Sigmoid colon (tissue), 7 donors: ENCODE measurements around the gene C2CD4C. TPM values are rescaled to one million over a fixed set of nuclear protein-coding genes. Genes with fewer than 3 reads are reported as not detected.
"Not testable (repeated sequence)": the region's sequence is repeated elsewhere in the genome, so short reads cannot be mapped to it uniquely, and the experiment has no call there.

Experiments
- DNase-seq: peaks from one replicate; pipeline ENCODE4 v3.0.0-alpha.2; 2019
- H3K27ac ChIP-seq, 4 donors: fragments of 200-600 bp; sonication (generic); one replicate each; pipeline ENCODE4 v1.5.1; 2016 to 2019; ENCODE audit warnings: mild to moderate bottlenecking in 1 of 4
- H3K27me3 ChIP-seq, 3 donors: fragments of 200-600 bp; sonication (generic); one replicate each; pipeline ENCODE4 v1.5.1; 2019; ENCODE audit warnings: mild to moderate bottlenecking in 1 of 3
- H3K36me3 ChIP-seq, 4 donors: fragments of 200-600 bp; sonication (generic); one replicate each; pipeline ENCODE4 v1.5.1; 2016 to 2019
- H3K4me1 ChIP-seq, 4 donors: fragments of 200-600 bp; sonication (generic); one replicate each; pipeline ENCODE4 v1.5.1; 2017 to 2019
- H3K4me3 ChIP-seq, 4 donors: fragments of 200-600 bp; sonication (generic); one replicate each; pipeline ENCODE4 v1.5.1; 2017 to 2019; ENCODE audit warnings: mild to moderate bottlenecking in 2 of 4, moderate library complexity in 1 of 4
- H3K9me3 ChIP-seq, 4 donors: fragments of 200-600 bp in 3 of 4; sonication (generic) in 3 of 4; one replicate each; pipeline versions ENCODE4 v1.5.1 to v1.6.1; 2013 to 2019
- EP300 ChIP-seq, 4 donors: sonication (generic); formaldehyde crosslinking; IDR thresholded peaks; one replicate each; pipeline ENCODE4 v1.6.1; 2017; ENCODE audit warnings: antibody characterized with exemption in 4 of 4
- POLR2A ChIP-seq, 2 donors: fragments of 450-650 bp; IDR thresholded peaks; one replicate each; pipeline ENCODE4 v1.6.1; 2016; ENCODE audit warnings: antibody characterized with exemption in 2 of 2, mild to moderate bottlenecking in 2 of 2, moderate library complexity in 2 of 2
- POLR2AphosphoS5 ChIP-seq, 4 donors: sonication (generic); formaldehyde crosslinking; IDR thresholded peaks; one replicate each; pipeline ENCODE4 v1.6.1; 2017; ENCODE audit warnings: antibody characterized with exemption in 4 of 4
- WGBS, 2 donors: extraction: QIAGEN DNeasy Blood & Tissue Kit; methylation state at CpG; one replicate each; pipeline ENCODE4 v1.1.7; 2013; 5-methylcytosine and 5-hydroxymethylcytosine counted together
- intact Hi-C: fragments of 100-400 bp; cut with DNase I; formaldehyde crosslinking; loops from one replicate; pipeline ENCODE4 v1.15.1; 2023
- polyA plus RNA-seq, 3 donors: library from polyadenylated mRNA; stranded (reverse); fragments of 200-250 nt; gene quantifications; one replicate each; pipeline ENCODE4 v1.2.3, GENCODE V29; 2013
- total RNA-seq, 4 donors: library from RNA; depleted of rRNA; stranded (reverse); fragments of >200 nt; gene quantifications; one replicate each; pipeline ENCODE4 v1.1.0, GENCODE V29; 2016
- TF ChIP-seq, protein P1 (sequence below), 4 experiments: fragments of 450-650 bp in 3 of 4; fragments of 200-600 bp in 1 of 4; IDR thresholded peaks; one replicate each; pipeline ENCODE4 v1.5.1; 2016 to 2019; ENCODE audit warnings: antibody characterized with exemption in 4 of 4, mild to moderate bottlenecking in 3 of 4, moderate library complexity in 2 of 4
- donor health status: healthy with polysubstance abuse.
- donor health status: Bipolar disorder and iron deficiency.
- donor health status: healthy.

C2CD4C gene
- total and polyA plus RNA-seq, 7 donors, result under 0.01 to 1.2 (median 0.76) TPM; not detected in 1

DNA sequence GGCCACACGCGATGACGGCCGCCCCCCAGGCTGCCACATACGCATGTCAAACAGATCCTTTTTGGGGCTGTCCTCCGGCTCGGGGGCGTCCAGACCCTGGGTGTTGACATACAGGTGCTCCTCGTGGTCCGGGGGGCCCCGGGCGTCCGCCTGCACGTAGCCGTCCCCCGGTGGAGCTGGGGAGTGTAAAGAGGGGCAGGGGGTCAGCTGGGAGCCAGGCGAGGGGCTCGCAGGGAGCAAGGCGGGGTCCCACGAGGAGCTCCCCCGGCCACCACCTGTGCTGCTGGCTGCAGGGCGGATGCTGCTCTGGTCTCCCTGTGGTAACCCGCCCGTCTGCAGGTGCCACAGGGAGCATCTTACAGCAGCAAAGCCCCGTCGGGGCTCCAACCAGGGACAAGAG is 16.1 kb upstream of the C2CD4C start:
- intact Hi-C loops, result no loop called here
- no peak overlapping the region for H3K27ac ChIP-seq
- 91% methylated on average over 26 of the region's 26 CpGs for WGBS, 2 donors
- peaks cover 0 to 25% (median 2%) of the 10 kb centered on the region in 4 donors for H3K36me3 ChIP-seq
- TF ChIP-seq, protein P1, sequence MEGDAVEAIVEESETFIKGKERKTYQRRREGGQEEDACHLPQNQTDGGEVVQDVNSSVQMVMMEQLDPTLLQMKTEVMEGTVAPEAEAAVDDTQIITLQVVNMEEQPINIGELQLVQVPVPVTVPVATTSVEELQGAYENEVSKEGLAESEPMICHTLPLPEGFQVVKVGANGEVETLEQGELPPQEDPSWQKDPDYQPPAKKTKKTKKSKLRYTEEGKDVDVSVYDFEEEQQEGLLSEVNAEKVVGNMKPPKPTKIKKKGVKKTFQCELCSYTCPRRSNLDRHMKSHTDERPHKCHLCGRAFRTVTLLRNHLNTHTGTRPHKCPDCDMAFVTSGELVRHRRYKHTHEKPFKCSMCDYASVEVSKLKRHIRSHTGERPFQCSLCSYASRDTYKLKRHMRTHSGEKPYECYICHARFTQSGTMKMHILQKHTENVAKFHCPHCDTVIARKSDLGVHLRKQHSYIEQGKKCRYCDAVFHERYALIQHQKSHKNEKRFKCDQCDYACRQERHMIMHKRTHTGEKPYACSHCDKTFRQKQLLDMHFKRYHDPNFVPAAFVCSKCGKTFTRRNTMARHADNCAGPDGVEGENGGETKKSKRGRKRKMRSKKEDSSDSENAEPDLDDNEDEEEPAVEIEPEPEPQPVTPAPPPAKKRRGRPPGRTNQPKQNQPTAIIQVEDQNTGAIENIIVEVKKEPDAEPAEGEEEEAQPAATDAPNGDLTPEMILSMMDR (IDR thresholded peaks at IDR 0.05), result no peak
- no peak for TF ChIP-seq POLR2A (IDR thresholded peaks at IDR 0.05)
- TF ChIP-seq POLR2AphosphoS5 (IDR thresholded peaks at IDR 0.05), result no peak
- no peak for TF ChIP-seq EP300 (IDR thresholded peaks at IDR 0.05)
- no peak for DNase-seq
- H3K4me1 ChIP-seq, result peaks cover 0 to 6% (median 3%) of the 10 kb centered on the region in 4 donors
- H3K4me3 ChIP-seq, result no peak overlapping the region
- no peaks in the 10 kb centered on the region for H3K27me3 ChIP-seq
- no peaks in the 10 kb centered on the region for H3K9me3 ChIP-seq

DNA sequence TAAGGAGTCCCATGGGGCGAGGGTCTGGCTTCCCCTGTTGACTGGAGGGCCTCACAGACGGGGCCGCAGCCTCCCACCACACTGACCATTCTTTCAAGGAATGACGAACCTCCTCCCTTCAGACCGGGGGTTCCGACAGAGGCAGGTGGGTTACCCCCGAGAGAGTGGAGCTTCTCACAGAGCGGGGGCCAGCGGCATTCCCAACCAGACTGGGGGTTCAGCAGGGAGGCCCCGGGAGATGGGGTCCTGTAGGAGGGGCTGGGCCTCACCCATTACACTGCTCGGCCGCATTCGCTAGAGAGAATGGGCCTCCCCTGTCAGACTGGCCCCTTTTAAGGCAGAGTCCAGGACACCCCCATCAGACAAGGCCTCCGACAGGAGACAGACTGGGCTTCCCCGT is 15.6 kb upstream of the C2CD4C start:
- Histone ChIP-seq H3K4me1 (peaks cover 0 to 6% (median 3%) of the 10 kb centered on the region in 4 donors), H3K36me3 (peaks cover 0 to 20% (median 4%) of the 10 kb centered on the region in 4 donors), H3K27me3 (no peaks in the 10 kb centered on the region), H3K4me3 (no peak overlapping the region), H3K27ac (no peak overlapping the region), H3K9me3 (no peaks in the 10 kb centered on the region)
- TF ChIP-seq, protein P1 (IDR thresholded peaks at IDR 0.05), result no peak
- no peak for TF ChIP-seq EP300 (IDR thresholded peaks at IDR 0.05)
- TF ChIP-seq POLR2A (IDR thresholded peaks at IDR 0.05), result no peak
- no peak for TF ChIP-seq POLR2AphosphoS5 (IDR thresholded peaks at IDR 0.05)
- no peak for DNase-seq
- 93 to 96% methylated on average over 15 of the region's 15 CpGs for WGBS, 2 donors
- intact Hi-C loops, result no loop called here

DNA sequence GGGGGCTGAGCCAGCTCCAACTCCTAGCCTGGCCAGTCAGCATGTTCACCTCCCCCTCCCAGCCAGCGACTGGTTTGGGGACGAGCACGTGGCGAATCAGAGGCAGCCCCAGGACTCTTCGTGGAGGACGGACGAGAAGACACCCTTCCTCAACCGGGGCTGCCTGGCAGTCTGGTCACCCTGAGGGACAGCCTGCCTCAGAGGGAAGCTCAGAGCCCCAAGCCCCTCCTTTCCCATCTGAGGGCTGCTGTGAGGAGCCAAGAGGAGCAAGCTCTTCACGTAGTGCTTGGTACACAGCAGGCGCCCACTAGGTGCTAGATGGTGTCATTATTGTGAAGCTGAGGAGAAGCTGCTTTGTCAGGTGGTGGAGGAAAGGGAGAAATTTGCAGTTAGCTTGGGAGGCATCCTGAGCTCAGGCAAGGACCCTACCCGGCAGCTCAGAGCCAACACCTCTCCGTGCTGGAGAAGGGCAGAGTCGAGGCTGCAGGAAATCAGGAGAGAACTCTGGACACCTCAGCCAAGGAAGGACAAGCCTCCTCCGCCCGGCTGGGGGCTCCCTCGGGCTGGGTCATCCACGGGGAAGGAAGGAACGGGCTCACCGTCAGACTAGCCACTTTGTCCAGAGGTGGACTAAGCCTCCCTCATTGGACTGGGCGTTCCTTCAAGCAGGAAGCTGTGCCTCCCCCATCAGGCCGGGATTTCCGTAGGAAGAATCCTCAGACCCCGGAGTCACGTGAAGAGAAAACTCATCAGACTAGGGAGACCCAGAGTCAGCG is 14.9 kb upstream of the C2CD4C start:
- Histone ChIP-seq H3K4me3 (no peak overlapping the region), H3K27ac (no peak overlapping the region), H3K36me3 (peaks cover 0 to 15% (median 4%) of the 10 kb centered on the region in 4 donors), H3K27me3 (no peaks in the 10 kb centered on the region), H3K4me1 (peaks cover 0 to 6% (median 3%) of the 10 kb centered on the region in 4 donors), H3K9me3 (no peaks in the 10 kb centered on the region)
- no peak for TF ChIP-seq POLR2A (IDR thresholded peaks at IDR 0.05)
- no peak for TF ChIP-seq POLR2AphosphoS5 (IDR thresholded peaks at IDR 0.05)
- TF ChIP-seq EP300 (IDR thresholded peaks at IDR 0.05), result no peak
- TF ChIP-seq, protein P1 (IDR thresholded peaks at IDR 0.05), result no peak
- WGBS, 2 donors, result 89 to 92% methylated on average over 25 of the region's 25 CpGs
- no peak for DNase-seq
- intact Hi-C loops, result no loop called here

DNA sequence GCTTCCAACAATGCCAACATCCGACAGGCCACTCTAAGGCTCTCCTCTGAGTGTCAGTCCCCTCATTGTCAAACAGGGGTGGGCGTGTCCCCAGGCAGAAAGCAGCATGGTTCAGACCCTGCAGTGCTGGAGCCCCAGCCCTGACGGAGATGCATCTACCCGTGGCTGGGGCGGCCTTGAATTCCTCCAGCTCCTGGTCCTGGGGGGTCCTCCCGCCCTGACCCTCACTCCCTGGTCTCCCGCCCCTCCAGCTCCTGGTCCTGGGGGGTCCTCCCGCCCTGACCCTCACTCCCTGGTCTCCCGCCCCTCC is 13.9 kb upstream of the C2CD4C start:
- WGBS, 2 donors, result 77 to 79% methylated on average over 9 of the region's 9 CpGs
- H3K4me3 ChIP-seq, result not testable (repeated sequence)

DNA sequence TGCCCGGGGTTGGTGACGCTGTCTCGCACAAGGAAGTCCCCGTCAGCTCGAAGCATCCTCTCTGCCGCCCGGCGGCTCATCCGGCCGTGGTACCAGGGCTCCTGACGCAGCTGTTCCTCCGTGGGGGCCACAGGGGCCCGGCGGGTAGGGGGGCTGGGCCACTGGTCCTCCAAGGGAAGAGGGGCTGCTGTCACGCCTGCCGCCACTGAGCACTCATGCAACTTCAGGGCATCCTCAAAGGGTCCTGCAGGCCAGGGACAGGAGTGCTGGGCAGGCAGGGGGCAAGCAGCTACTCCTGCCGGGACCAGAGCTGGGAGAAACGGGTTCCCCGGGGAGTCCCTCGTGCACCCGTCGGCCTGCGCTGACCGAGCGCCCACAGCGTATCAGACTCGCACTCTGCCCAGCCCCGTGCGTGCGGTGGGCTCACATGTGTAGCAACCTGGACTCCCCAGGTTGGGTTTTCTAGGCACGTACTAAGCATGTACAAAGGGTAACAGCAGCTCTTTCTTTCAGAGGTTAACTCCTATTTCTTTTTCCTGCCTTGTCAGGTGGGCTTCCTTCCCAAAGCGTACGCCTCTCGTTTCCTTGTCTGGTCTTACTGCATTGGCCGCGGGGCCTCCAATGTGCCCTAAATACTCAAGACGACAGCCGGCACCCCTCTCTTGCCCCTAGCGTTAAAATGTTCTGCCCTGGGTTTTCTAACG is 13.4 kb upstream of the C2CD4C start:
- Histone ChIP-seq H3K27ac (no peak overlapping the region), H3K27me3 (no peaks in the 10 kb centered on the region), H3K9me3 (no peaks in the 10 kb centered on the region), H3K4me1 (peaks cover 0 to 6% (median 3%) of the 10 kb centered on the region in 4 donors), H3K4me3 (no peak overlapping the region), H3K36me3 (peaks cover 0 to 15% (median 4%) of the 10 kb centered on the region in 4 donors)
- TF ChIP-seq POLR2AphosphoS5 (IDR thresholded peaks at IDR 0.05), result no peak
- TF ChIP-seq POLR2A (IDR thresholded peaks at IDR 0.05), result no peak
- TF ChIP-seq, protein P1 (IDR thresholded peaks at IDR 0.05), result no peak
- TF ChIP-seq EP300 (IDR thresholded peaks at IDR 0.05), result no peak
- intact Hi-C loops, result no loop called here
- DNase-seq, result no peak
- WGBS, 2 donors, result 82 to 86% methylated on average over 40 of the region's 40 CpGs

More for the DNA sequence above, 13.9 kb upstream of the C2CD4C start:
- H3K27me3 ChIP-seq, H3K9me3 ChIP-seq, intact Hi-C loops, H3K27ac ChIP-seq, H3K4me1 ChIP-seq, DNase-seq: not testable (repeated sequence)
- peaks cover 0 to 15% (median 4%) of the 10 kb centered on the region in 4 donors for H3K36me3 ChIP-seq
